ENCODE measurements around the gene SLC1A2. TPM values are rescaled to one million over a fixed set of nuclear protein-coding genes. Genes with fewer than 3 reads are reported as not detected.

SLC1A2 gene
- total RNA-seq, 1 donor from 2014 or later, result 0.58 TPM

DNA sequence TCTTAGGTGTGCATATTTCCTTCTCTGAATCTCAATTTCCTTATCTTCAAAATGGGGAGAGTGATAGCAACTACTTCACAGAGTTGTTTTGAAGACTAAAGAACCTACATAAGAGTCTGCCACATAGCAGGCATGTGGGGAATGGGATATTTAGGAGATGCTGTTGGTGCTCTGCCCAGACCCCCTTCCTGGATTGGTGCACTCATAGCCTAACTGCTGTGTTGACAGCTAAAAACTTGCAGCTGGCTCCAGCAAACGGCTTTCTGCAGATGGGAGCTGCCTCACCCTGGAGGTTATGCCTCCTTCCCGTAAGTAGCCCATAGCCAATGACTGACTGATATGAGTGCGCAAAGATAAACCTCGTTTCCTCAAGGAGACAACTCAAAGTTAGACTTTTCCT is 174.3 kb downstream of the SLC1A2 start:
- DNase-seq (ENCODE audit: low spot score), result no peak

- no peak for DNase-seq (ENCODE audit: low spot score)
Measured at GRCh38 chr11:35243774-35244173, 175.6 kb downstream of the SLC1A2 start.

DNA sequence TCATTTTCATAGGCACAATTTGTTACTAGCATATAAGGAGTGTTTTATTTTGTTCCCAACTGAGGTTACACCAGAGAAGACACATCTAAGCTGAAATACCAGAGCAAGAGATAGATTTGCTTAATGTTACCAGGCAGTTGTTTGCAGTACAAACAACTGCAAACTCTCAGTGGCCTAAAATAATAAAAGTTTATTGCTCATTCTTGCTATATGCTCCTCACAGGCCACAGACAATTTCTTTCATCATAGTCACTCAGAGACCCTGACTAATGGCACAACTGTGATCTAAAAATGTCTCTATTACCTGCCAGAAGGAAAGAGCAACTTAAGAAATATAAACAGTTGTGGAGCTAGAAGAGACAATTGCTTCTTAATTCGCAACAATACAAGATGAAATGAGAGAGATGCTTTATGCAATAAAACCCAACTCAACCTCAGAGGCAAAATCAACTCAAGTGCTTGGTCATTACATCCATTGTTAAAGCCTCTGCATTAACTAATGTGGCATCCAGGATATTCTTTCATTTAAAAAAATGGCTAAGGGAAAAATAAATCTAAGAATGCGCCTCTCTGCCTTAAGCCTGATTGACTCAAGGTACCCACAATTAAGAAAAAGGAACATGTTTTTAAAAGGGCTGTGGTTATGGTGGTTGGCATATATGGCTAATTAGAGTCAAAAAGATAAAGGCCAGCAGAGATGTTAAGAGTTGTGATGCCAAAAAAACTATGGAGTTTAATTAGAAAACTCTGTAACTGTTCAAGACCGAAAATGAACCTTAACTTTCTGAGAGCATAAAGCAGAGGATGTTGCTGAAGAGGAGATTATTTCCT is 176.7 kb downstream of the SLC1A2 start:
- no peak for DNase-seq (ENCODE audit: low spot score)

DNA sequence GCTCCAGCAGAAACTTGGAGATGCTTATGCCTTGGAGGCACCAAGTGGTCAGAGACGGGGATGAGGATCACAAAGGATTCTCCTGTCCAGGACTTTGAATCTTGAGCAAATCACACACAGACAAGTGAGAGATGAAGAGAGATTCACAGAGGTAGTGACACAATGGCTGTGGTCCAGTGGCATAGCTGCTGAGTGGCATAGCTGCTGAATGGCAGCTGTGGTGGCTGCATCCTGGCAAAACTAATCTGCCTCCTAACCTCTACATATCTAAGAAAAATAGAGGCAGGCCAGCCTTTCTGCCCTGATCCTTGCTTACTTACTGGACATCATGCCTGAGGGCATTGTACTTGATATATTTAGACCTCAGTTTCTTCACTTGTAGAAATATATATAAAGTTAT is 177.8 kb downstream of the SLC1A2 start:
- no peak for DNase-seq (ENCODE audit: low spot score)

- DNase-seq (ENCODE audit: low spot score), result no peak
Measured at GRCh38 chr11:35241083-35241482, 178.3 kb downstream of the SLC1A2 start.

DNA sequence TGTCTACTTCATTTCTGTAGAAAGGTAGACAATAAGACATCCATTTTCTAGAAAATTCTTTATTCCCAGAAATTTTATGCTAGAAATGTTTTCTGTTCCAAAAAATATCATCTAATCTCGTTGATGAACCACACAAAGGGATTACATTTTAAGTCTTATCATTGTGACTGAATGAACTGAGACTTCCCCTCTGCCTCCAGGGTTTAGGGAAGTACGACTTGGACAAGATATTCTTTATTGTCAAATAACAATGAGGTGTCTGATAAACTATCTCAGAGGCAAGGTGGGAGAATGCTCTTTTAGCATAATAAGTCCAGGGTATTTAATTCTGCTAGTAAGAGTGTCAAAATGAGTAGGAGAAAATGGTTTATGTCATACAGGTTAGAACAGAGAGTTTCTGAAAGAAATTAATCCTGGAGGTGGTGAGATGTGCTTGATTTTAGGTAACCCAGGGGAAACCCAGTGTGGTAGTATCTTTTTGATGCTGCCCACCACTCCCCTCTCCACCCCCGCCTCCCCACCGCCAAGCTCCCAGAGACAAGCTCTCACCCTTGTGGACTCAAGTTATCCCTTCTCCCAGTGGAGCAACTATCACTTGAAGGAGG is 179.8 kb downstream of the SLC1A2 start:
- DNase-seq (ENCODE audit: low spot score), result no peak

DNA sequence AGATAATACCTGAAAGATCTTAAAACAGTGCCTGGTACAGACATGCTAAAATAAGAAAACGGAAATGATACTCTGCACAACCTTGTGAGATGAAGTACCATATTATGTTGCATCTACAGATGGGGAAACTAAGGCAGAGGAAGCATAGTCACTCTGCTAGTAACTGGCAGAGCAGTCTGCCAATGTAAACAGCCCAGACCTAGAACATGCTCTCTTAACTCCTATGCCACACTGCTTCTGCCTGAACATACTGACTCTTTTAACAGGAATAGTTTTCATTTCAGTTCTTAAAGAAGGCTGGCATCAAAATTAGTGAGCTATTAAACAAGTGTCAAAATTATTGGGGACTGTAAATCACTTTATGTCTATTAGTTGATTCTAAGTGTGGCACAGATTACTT is 180.5 kb downstream of the SLC1A2 start:
- DNase-seq (ENCODE audit: low spot score), result no peak

DNA sequence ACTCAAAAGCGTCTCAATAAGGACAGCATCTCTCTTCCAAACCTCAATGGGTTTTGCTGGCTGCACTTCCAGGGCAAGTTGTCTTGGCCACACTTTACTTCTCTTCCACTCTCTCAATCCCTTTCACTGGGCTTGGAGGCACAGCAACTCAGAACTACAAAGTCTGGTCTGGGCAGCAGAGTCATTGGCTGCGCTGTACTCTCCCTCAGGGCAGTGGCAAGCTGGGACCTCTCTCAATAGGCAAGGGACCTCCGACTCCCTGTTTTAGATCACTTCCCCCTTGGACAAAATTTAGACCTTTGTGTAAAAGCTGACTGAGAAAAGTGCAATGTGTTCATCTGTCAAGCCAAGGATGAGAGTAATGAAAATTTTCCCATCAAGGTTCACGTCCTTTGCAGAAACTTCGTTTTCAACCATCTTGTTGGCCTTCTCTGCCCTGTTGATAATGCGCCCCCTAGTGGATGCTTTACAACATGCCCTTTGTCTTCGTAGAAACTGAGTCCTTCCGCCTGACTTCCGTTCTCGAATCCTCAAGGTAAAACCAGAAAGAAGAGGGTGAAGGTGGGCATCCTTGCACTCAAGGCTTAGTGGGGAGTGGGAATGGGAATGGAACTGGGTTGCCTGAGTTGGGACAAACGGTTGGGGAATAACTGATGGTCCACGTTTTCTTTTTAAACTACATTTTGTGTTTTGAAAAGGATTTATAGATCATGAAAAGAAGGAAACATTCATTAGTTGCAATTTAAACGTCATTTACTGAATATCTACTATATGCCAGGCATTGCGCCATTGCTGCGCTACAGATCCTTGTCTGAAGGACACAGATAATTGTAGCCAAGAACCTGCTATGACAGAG is 181.3 kb downstream of the SLC1A2 start:
- no peak for DNase-seq (ENCODE audit: low spot score)

DNA sequence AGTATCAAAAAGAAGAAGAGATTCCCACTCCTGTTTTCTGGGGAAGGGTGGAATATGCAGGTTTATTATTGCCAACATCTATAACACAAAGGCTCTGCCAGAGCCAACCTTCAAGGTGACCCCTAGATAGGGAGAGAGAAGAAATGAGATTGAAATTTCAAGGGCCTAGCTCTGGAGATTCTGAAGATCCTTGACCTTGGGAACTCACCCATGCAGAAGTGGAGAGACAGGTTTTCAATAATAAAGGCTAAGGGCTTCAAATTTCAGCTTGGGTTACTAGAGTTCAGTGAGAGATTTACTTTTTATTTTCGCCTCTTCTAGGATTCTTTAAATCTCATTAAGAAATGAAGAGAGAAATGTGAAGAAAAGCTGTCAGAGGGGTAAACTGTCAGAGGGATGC is 182.0 kb downstream of the SLC1A2 start:
- DNase-seq (ENCODE audit: low spot score), result no peak

GRCh38 chr11:35236667-35237003 is 182.7 kb downstream of the SLC1A2 start:
- no peak for DNase-seq (ENCODE audit: low spot score)

DNA sequence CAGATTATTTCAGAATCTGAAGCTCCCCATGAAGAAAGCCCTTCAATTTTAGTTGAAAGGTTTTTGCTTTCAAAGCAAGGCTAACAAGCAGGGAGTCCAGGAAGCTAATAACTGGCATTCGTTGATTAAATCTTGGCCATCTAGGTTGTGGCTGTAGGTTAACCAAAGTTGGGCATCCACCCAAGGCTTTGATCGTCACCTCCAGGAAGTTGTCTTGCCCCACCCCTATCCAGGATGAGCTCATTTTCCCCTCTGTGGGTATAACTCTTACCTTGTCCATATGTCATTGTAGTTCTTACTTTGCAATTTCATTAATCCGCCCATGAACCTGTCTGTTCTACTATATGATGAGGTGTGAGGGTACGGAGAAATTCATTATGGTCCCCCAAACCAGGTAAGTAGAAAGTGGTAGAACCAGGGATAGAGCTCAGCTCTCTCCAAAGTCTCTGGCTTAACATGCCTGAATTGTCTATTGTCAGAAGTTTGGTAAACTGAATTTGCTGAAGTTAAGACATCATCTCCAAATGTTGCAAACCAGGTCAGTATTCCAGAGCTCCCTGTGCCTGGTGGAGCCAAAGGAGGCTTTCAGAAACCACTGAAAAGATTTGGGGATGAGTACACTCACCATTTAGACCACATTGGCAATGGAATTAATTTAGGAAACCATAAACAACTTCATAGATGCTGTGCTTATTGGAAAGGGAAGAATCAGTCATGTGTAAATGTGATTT is 183.3 kb downstream of the SLC1A2 start:
- peak; percentile 83 for DNase-seq (ENCODE audit: low spot score)

DNA sequence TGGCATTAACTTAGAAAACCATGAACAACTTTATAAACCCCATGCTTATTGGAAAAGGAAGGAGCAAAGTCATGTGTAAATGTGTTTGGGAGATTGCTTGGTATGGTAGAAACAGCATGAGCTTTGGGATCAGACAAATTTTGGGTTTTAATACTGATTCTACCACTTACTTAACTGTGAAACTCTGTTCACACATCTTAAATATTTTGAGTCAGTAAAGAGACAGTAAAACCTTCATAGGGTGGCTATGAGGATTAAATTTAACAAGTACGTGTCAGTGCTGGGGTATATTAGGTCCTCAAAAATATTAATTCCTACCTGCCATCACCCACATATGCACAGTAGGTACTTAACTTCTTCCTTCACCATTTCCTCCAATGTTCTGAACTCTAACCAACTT is 183.9 kb downstream of the SLC1A2 start:
- DNase-seq (ENCODE audit: low spot score), result no peak

DNA sequence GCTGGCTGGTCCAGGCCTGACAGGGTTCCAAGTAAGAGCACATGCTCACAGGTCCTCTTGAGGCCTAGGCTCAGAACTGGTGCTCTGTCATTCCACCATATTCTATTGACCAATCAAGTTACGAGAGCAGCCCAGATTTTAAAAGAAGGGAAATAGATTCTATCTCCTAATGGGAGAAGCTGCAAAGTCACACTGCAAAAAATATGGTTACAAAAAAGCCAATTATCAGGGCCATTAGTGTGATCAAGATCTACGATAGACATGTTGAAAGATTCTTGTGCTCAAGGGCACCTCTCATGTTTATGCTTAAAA is 184.2 kb downstream of the SLC1A2 start:
- no peak for DNase-seq (ENCODE audit: low spot score)

DNA sequence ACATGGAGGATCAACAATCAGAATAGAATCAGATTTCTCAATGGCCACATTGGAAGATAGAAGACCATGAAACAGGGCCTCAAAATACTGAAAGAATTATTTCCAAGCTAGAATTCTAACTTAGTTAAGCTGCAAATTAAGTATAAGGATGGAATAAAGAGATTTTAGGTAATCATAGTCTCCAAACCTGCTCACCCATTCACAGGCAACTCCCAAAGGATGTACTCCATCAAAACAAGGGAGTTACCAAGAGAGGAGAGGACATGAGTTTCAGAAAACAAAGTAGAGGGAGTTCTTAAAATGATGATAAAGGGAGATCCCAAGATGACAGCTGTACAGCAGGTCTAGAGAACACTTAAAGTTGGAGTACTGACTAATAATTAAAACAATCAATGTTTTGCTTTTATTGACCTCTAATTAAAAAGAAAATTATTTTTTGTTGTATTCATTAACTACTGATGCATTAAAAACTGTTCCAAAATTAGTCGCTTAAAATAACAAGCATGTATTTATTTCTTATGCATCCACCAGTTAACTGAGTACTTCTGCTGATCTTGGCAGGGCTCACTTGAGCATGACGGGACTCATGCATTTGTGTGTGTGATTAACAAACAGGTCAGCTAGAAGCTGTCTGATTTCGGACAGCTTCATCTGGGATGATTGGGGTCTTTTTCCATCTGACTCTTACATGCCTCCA is 184.8 kb downstream of the SLC1A2 start:
- no peak for DNase-seq (ENCODE audit: low spot score)

GRCh38 chr11:35233518-35233917 is 185.8 kb downstream of the SLC1A2 start:
- no peak for DNase-seq (ENCODE audit: low spot score)

DNA sequence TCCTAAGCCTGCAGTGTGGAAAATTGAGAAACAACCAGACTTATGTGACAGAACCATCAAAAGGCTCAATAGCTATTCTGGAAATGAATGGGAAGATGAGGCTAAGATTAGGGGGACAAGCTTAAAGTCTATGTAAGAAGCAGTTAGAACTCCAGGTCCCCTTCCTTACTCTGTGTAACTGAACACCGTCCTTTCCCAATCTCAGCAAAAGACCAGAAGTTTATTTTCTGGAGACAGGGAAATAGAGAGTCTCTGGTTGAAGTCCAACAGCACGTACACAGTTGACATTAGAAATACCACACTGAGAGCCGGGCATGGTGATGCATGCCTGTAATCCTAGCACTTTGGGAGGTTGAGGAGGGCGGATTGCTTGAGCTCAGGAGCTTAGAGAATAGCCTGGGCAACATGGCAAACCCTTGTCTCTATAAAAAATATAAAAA is 186.4 kb downstream of the SLC1A2 start:
- no peak for DNase-seq (ENCODE audit: low spot score)

DNA sequence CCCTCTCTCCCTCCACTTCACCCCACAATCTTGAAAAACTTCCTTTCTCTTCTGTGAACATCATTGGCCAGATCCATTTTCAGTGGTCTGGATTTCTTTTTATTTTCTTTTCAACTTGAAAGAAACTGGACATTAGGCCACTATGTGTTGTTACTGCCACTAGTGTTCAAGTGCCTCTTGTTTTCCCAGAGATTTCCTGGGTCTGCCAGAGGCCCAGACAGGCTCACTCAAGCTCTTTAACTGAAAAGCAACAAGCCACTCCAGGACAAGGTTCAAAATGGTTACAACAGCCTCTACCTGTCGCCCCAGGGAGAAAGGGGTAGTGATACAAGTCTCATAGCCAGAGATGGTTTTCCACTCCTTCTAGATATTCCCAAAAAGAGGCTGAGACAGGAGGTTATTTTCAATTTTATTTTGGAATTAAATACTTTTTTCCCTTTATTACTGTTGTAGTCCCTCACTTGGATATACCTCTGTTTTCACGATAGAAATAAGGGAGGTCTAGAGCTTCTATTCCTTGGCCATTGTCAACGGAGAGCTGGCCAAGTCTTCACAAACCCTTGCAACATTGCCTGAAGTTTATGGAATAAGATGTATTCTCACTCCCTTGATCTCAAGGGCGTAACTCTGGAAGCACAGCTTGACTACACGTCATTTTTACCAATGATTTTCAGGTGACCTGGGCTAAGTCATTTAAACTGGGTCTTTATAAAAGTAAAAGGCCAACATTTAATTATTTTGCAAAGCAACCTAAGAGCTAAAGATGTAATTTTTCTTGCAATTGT is 188.1 kb downstream of the SLC1A2 start:
- no peak for DNase-seq (ENCODE audit: low spot score)

DNA sequence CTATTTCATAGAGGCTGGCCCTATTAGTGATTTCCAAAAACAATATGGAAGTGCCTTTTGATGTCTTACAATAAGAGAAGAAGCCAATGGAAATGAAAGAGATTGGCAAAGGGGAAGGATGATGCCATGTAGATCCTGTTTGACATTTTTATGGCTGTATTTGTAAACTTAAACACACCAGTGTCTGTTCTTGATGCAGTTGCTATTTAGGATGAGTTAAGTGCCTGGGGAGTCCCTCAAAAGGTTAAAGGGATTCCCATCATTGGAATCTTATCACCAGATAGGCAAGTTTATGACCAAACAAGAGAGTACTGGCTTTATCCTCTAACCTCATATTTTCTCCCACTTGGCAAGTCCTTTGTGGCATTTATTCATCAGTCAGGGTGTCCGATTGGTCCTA is 189.0 kb downstream of the SLC1A2 start:
- DNase-seq (ENCODE audit: low spot score), result no peak

DNA sequence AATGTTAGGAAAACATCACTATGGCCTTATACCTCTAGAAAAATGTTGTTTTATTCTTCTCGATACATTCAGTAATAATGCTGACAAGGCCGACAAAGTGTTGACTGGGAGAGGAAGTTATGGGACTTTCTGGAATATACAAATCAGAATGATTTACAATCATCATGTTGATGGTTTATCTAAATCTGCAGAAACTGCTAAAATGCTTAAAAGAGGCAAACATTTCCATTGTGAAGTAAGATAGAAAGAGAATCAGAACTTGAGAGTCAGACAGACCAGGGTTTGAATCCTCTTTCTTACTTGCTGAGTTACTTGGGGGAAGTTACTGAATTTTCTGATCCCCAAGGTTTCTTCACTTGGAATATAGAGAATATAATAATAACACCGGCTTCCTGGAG is 191.0 kb downstream of the SLC1A2 start:
- DNase-seq (ENCODE audit: low spot score), result no peak

- DNase-seq (ENCODE audit: low spot score), result no peak
Measured at GRCh38 chr11:35227576-35228327, 191.6 kb downstream of the SLC1A2 start.
